GM12892 (cell line): ENCODE results near the gene MATN1.

ENCODE experiments used
- POLR2A ChIP-seq: IDR thresholded peaks from 2 replicates; pipeline ENCODE4 v1.6.1; 2011; ENCODE audit warnings: low read depth, low read length, control low read depth
- POLR2AphosphoS5 ChIP-seq: IDR thresholded peaks from 2 replicates; pipeline ENCODE4 v1.6.1; 2011; ENCODE audit warnings: low read depth, low read length, control low read depth
- TAF1 ChIP-seq: IDR thresholded peaks from 2 replicates; pipeline ENCODE4 v1.6.1; 2011; ENCODE audit warnings: low read depth, mild to moderate bottlenecking, control low read depth, low read length, borderline replicate concordance

- TF ChIP-seq POLR2A (no peak), POLR2AphosphoS5 (peak; percentile 13; the same call in 1 of the 2 replicates), TAF1 (no peak)
These were observed 18.0 kb upstream of the MATN1 start for GRCh38 chr1:30741239-30741894.
